Dermis blood vessel endothelial cell (primary cell): ENCODE measurements around the gene MYO1E. TPM values are rescaled to one million over a fixed set of nuclear protein-coding genes. Genes with fewer than 3 reads are reported as not detected.
"Not testable (repeated sequence)": the region's sequence is repeated elsewhere in the genome, so short reads cannot be mapped to it uniquely, and the experiment has no call there.

ENCODE experiments used
- DNase-seq: peaks from one replicate; pipeline ENCODE4 v3.0.0; 2010
- total RNA-seq: library from RNA; depleted of rRNA; stranded (reverse); fragments of >200 nt; gene quantifications from 2 replicates; pipeline ENCODE4 v1.2.3, GENCODE V29; 2014

The MYO1E gene
- total RNA-seq, 1 donor from 2014 or later = 226 TPM

- DNase-seq = peak; percentile 94
These were observed 22.8 kb downstream of the MYO1E start for GRCh38 chr15:59349680-59350420.

GRCh38 chr15:59347915-59348314 lies 24.8 kb downstream of the MYO1E start:
- no peak for DNase-seq

- DNase-seq = no peak
These were observed 25.7 kb downstream of the MYO1E start for GRCh38 chr15:59346951-59347350.

GRCh38 chr15:59345326-59345725 lies 27.3 kb downstream of the MYO1E start:
- no peak for DNase-seq

- DNase-seq = no peak
These were observed 28.4 kb downstream of the MYO1E start for GRCh38 chr15:59344311-59344710.

GRCh38 chr15:59340325-59340724 lies 32.3 kb downstream of the MYO1E start:
- no peak for DNase-seq

- no peak for DNase-seq
These were observed 33.4 kb downstream of the MYO1E start for GRCh38 chr15:59339252-59339672.

- DNase-seq = no peak
These were observed 34.3 kb downstream of the MYO1E start for GRCh38 chr15:59338414-59338813.

- DNase-seq = not testable (repeated sequence)
These were observed 35.9 kb downstream of the MYO1E start for GRCh38 chr15:59336725-59337124.

- no peak for DNase-seq
These were observed 37.4 kb downstream of the MYO1E start for GRCh38 chr15:59335207-59335786.

GRCh38 chr15:59334076-59334415 lies 38.6 kb downstream of the MYO1E start:
- no peak for DNase-seq

- DNase-seq = peak; percentile 24
These were observed 39.1 kb downstream of the MYO1E start for GRCh38 chr15:59333401-59334075.

- no peak for DNase-seq
These were observed 40.7 kb downstream of the MYO1E start for GRCh38 chr15:59332009-59332408.

GRCh38 chr15:59330649-59331048 lies 42.0 kb downstream of the MYO1E start:
- DNase-seq = no peak

- DNase-seq = no peak
These were observed 42.9 kb downstream of the MYO1E start for GRCh38 chr15:59329570-59330350.

GRCh38 chr15:59329091-59329490 lies 43.6 kb downstream of the MYO1E start:
- DNase-seq = no peak

GRCh38 chr15:59327942-59328341 lies 44.7 kb downstream of the MYO1E start:
- DNase-seq = no peak

- DNase-seq = no peak
These were observed 45.8 kb downstream of the MYO1E start for GRCh38 chr15:59326856-59327255.

GRCh38 chr15:59322056-59322759 lies 50.5 kb downstream of the MYO1E start:
- no peak for DNase-seq

- DNase-seq = no peak
These were observed 51.5 kb downstream of the MYO1E start for GRCh38 chr15:59321000-59321689.

- DNase-seq = no peak
These were observed 55.5 kb downstream of the MYO1E start for GRCh38 chr15:59317211-59317610.

GRCh38 chr15:59315914-59316451 lies 56.7 kb downstream of the MYO1E start:
- DNase-seq = no peak
